D721Med (cell line): ENCODE measurements around the gene CNN3.
A peak's percentile ranks its signal among the peaks of the same experiment; 100 is the strongest.

ENCODE experiments used
- DNase-seq: peaks from one replicate; pipeline ENCODE4 v3.0.0; 2011; ENCODE audit warnings: low spot score; ENCODE audit not compliant: insufficient read length
- FAIRE-seq: peaks from 2 replicates; lab custom pipeline; 2011; peaks lifted over from hg19 to GRCh38; lab: Jason Lieb, UNC
- TF ChIP-seq, protein P1 (sequence below): IDR thresholded peaks from 2 replicates; pipeline ENCODE4 v1.5.1; 2012; ENCODE audit warnings: mild to moderate bottlenecking, control low read depth; ENCODE audit not compliant: insufficient read depth; ENCODE audit errors: missing control alignments

The CNN3 gene

DNA sequence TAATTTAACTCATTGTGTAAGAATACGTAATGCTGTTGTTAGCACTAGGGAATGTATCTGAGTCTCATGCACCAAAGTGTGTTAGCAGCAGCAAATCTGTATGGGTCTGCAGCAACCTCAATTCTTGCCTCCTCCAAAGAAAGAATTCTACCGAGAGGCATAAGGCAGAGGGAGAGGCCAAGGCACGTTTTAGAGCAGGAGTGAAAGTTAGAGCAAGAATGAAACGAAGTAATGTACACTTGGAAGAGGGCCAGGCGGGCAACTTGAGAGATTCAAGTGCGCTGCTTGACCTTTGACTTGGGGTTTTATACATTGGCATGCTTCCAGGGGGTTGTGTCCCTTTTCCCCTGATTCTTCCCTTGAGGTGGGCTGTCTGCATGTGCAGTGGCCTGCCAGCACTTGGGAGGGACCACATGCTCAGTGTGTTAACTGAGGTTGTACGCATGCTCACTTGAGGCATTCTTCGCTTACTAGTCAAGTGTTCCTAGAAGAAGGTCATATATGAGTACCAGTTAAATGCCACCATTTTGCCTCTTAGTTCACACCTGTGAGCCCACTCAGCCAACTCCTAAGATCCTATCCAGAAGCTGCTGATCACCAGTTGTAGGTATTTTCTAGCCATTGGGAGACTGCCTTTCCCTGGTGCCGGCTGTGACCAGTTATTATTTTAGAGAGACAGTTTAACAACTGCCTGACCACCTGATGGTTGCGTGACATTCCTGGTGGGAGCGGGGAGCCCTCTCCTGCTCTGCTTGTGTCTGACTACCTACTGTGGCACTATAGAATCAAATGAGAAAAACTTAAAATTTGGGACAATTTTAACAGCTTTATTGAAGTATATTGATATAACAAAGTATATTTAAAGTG, 2.7 kb upstream of the CNN3 start:
- no peak for FAIRE-seq
- no peak for DNase-seq
- TF ChIP-seq, protein P1, sequence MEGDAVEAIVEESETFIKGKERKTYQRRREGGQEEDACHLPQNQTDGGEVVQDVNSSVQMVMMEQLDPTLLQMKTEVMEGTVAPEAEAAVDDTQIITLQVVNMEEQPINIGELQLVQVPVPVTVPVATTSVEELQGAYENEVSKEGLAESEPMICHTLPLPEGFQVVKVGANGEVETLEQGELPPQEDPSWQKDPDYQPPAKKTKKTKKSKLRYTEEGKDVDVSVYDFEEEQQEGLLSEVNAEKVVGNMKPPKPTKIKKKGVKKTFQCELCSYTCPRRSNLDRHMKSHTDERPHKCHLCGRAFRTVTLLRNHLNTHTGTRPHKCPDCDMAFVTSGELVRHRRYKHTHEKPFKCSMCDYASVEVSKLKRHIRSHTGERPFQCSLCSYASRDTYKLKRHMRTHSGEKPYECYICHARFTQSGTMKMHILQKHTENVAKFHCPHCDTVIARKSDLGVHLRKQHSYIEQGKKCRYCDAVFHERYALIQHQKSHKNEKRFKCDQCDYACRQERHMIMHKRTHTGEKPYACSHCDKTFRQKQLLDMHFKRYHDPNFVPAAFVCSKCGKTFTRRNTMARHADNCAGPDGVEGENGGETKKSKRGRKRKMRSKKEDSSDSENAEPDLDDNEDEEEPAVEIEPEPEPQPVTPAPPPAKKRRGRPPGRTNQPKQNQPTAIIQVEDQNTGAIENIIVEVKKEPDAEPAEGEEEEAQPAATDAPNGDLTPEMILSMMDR: no peak

DNA sequence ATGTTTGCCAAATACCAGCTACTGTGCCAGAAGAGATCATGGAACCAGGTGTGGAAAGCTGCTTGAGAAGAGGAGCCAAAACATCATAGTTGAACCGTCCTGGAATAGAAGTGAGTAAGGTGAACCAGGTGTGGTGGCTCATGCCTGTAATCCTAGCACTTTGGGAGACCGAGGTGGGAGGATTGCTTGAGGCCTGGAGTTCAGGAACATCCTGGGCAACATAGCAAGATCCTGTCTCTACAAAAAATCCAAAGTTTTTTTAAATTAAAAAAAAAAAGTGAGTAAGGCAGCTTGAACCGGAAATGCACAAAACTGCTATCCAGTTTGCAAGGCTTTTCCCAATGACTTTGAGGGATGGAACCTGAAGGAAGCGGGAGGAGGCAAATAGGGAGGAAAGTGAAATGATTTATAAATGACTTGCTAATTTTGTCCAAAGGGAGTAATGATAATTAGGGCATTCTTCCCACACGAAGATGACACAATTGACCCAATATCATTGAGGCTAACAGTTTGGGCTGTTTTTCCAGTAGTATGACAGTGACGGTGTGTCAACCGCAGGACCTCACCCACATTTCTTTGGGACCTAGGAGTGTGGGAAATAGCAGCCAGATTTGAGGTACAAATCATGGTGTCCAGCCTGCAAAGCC, 1.5 kb upstream of the CNN3 start:
- FAIRE-seq (no peak), DNase-seq (no peak)
- TF ChIP-seq, protein P1: no peak

- DNase-seq (no peak), FAIRE-seq (no peak)
- TF ChIP-seq, protein P1: no peak
Measured at GRCh38 chr1:94927405-94928175, 680 bp upstream of the CNN3 start.

- DNase-seq: no peak
- TF ChIP-seq, protein P1: peak; percentile 39
- no peak for FAIRE-seq
Measured at GRCh38 chr1:94926126-94926914, 590 bp downstream of the CNN3 start.

DNA sequence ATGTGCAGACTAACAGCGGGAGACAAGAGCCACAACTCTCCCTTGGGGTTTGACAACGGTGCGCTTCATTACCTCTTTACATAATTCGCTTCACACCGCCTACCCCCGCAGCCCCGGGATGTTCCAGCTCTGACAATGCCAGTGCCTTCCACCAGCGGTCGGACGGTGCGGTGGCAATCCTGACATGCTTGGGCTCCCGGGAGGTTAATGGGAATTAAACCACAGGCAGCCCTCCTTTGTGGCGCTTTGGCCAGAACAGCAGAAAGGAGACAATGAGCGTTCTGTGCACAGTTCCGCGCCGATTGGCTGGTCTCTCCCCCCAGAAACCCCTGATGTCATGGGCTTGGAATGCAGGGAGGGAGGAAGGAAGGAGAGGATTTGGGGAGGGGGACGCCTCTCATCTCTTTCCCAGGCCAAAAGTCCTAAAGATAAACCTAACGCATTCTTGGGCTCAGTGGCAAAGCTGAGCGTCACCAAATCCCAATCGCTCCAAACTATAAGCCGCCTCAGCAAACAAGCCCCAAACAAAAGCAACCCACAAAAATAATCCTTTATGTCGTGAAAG, 1.3 kb downstream of the CNN3 start:
- no peak for DNase-seq
- FAIRE-seq: no peak
- TF ChIP-seq, protein P1: no peak

DNA sequence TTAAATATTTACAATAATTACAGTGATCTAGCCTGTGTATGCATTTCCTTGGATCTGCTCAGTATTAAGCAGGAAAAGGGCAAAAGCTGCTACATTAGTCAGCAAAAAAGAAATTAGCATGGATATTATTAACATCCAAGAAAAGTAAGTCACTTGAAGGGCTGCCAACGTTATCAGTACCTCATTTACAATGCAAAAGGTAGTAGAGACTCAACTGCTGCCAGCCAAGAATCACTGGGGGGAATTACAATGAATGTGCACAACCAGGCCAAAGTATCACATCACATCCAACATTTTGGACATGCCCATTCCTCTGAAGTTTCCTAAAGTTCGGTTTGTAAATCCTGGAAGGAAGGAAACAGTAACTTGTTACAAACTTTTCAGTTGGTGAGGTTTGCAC, 1.9 kb downstream of the CNN3 start:
- no peak for DNase-seq
- TF ChIP-seq, protein P1: no peak
- FAIRE-seq: no peak
